Liver (tissue), 3 donors: Measurements from ENCODE around the gene CHAT.

Experiments used
- ATF3 ChIP-seq: IDR thresholded peaks from 2 replicates; pipeline ENCODE4 v1.6.1; 2016; ENCODE audit warnings: antibody characterized with exemption
- GABPA ChIP-seq, 2 donors: IDR thresholded peaks in 1 of 2; conservative IDR thresholded peaks in 1 of 2; 2 replicates each; pipeline ENCODE4 v1.6.1; 2016; ENCODE audit warnings: antibody characterized with exemption in 2 of 2, mild to moderate bottlenecking in 1 of 2, moderate library complexity in 1 of 2
- JUND ChIP-seq, 2 donors: IDR thresholded peaks; 2 replicates each; pipeline ENCODE4 v1.6.1; 2016; ENCODE audit warnings: antibody characterized with exemption in 2 of 2
- MAX ChIP-seq: IDR thresholded peaks from 2 replicates; pipeline ENCODE4 v1.6.1; 2016; ENCODE audit warnings: antibody characterized with exemption
- RAD21 ChIP-seq, 2 donors: IDR thresholded peaks; 2 replicates each; pipeline ENCODE4 v1.6.1; 2016; ENCODE audit warnings: antibody characterized with exemption in 2 of 2, mild to moderate bottlenecking in 2 of 2
- SP1 ChIP-seq: IDR thresholded peaks from 2 replicates; pipeline ENCODE4 v1.6.1; 2018; ENCODE audit warnings: antibody characterized with exemption, mild to moderate bottlenecking
- TAF1 ChIP-seq: conservative IDR thresholded peaks from 2 replicates; pipeline ENCODE4 v1.6.1; 2016; ENCODE audit warnings: antibody characterized with exemption, mild to moderate bottlenecking
- TF ChIP-seq, protein P1 (sequence below): fragments of 150-350 bp; IDR thresholded peaks from 2 replicates; pipeline ENCODE4 v1.5.1; 2017; ENCODE audit warnings: improper control_type of control experiment, low read depth, low read length; ENCODE audit not compliant: missing input control
- TF ChIP-seq, protein P2 (sequence below): IDR thresholded peaks from 2 replicates; pipeline ENCODE4 v1.6.1; 2016; ENCODE audit warnings: antibody characterized with exemption, mild to moderate bottlenecking
- TF ChIP-seq, protein P3 (sequence below): IDR thresholded peaks from 2 replicates; pipeline ENCODE4 v1.6.1; 2016; ENCODE audit warnings: antibody characterized with exemption
- donor health status: healthy.
- donor health status: healthy.

DNA sequence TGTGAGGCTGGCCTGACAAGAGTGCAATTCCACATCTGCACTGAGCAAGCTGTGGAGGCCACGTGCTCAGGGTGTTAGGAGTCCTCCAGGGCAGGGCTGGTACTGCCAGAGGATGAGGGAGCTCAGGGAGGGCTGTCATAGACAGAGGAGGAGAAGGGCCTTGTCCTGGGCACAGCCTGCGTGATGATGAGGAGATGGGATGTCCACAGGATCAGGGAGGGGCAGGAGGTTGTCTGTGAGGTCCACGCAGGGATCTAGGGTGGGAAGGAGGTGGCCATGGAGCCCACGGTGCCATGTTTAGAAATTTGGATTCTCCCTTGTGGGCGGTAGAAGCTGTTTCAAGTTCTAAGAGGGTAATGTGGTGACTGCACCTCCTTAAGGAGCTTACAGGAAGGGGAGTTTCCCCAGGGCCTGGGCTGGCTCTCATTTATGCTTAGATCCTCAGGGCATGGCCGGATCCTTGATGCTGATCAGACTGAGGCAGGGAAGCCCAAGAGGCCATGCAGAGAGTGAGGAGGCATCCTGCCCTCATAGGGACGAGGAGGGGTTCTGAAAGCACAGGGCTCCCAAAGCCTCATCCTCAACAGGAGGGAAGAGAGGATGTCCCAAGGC, 30.3 kb downstream of the CHAT start:
- no peak for TF ChIP-seq MAX
- TF ChIP-seq, protein P1, sequence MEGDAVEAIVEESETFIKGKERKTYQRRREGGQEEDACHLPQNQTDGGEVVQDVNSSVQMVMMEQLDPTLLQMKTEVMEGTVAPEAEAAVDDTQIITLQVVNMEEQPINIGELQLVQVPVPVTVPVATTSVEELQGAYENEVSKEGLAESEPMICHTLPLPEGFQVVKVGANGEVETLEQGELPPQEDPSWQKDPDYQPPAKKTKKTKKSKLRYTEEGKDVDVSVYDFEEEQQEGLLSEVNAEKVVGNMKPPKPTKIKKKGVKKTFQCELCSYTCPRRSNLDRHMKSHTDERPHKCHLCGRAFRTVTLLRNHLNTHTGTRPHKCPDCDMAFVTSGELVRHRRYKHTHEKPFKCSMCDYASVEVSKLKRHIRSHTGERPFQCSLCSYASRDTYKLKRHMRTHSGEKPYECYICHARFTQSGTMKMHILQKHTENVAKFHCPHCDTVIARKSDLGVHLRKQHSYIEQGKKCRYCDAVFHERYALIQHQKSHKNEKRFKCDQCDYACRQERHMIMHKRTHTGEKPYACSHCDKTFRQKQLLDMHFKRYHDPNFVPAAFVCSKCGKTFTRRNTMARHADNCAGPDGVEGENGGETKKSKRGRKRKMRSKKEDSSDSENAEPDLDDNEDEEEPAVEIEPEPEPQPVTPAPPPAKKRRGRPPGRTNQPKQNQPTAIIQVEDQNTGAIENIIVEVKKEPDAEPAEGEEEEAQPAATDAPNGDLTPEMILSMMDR: no peak
- TF ChIP-seq SP1: no peak
- TF ChIP-seq, protein P2, sequence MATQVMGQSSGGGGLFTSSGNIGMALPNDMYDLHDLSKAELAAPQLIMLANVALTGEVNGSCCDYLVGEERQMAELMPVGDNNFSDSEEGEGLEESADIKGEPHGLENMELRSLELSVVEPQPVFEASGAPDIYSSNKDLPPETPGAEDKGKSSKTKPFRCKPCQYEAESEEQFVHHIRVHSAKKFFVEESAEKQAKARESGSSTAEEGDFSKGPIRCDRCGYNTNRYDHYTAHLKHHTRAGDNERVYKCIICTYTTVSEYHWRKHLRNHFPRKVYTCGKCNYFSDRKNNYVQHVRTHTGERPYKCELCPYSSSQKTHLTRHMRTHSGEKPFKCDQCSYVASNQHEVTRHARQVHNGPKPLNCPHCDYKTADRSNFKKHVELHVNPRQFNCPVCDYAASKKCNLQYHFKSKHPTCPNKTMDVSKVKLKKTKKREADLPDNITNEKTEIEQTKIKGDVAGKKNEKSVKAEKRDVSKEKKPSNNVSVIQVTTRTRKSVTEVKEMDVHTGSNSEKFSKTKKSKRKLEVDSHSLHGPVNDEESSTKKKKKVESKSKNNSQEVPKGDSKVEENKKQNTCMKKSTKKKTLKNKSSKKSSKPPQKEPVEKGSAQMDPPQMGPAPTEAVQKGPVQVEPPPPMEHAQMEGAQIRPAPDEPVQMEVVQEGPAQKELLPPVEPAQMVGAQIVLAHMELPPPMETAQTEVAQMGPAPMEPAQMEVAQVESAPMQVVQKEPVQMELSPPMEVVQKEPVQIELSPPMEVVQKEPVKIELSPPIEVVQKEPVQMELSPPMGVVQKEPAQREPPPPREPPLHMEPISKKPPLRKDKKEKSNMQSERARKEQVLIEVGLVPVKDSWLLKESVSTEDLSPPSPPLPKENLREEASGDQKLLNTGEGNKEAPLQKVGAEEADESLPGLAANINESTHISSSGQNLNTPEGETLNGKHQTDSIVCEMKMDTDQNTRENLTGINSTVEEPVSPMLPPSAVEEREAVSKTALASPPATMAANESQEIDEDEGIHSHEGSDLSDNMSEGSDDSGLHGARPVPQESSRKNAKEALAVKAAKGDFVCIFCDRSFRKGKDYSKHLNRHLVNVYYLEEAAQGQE: no peak
- no peak for TF ChIP-seq GABPA (IDR thresholded peaks at IDR 0.05 in 1 of 2, conservative IDR thresholded peaks at IDR 0.05 in 1 of 2)
- TF ChIP-seq, protein P3, sequence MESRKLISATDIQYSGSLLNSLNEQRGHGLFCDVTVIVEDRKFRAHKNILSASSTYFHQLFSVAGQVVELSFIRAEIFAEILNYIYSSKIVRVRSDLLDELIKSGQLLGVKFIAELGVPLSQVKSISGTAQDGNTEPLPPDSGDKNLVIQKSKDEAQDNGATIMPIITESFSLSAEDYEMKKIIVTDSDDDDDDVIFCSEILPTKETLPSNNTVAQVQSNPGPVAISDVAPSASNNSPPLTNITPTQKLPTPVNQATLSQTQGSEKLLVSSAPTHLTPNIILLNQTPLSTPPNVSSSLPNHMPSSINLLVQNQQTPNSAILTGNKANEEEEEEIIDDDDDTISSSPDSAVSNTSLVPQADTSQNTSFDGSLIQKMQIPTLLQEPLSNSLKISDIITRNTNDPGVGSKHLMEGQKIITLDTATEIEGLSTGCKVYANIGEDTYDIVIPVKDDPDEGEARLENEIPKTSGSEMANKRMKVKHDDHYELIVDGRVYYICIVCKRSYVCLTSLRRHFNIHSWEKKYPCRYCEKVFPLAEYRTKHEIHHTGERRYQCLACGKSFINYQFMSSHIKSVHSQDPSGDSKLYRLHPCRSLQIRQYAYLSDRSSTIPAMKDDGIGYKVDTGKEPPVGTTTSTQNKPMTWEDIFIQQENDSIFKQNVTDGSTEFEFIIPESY: no peak
- TF ChIP-seq ATF3: no peak
- TF ChIP-seq RAD21 (IDR thresholded peaks at IDR 0.05): no peak
- TF ChIP-seq TAF1: no peak
- TF ChIP-seq JUND (IDR thresholded peaks at IDR 0.05): no peak
